ENCODE data around the gene NFATC4. TPM values are rescaled to one million over a fixed set of nuclear protein-coding genes. Genes with fewer than 3 reads are reported as not detected.
"Not testable (repeated sequence)": the region's sequence is repeated elsewhere in the genome, so short reads cannot be mapped to it uniquely, and the experiment has no call there.

Gene NFATC4
- 17.1 and 21.6 TPM in 2 replicates for total RNA-seq (2014; rRNA removed)
- polyA plus RNA-seq (2012): 9.9 TPM

DNA sequence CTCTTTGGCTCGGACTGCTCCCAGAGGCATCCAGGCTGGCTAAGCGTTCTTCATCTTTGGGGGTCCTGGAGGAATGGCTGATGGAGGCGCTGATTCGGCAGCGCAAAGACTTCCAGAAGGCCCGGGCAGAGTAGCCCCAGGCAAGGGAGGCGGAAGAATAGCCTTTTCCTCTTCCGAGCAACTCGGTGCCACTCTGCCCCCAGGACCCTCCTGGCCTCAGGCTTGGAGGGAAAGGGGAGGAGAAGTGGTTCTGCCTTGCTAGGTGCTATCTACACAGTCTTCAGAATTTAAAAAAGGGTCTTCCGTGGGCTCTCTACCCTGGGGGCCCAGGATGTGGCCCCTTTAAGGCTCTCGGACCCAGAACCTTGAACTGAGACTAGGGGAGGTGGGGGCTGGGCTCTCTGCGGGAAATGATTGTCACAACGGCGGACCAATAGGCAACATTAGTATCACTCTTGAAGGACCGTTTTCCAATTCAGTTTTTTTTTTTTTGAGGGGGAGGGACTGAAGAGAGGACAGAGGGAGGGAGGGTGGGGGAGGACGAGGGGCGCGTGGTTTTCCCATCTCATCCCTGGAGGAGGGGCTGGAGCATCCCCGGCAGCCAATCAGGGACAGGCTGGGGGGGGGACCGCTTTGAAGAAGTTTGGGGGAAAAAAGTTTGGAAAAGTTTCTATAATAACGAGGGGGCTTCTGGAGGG is at the start of gene NFATC4:
TSS of gene NFATC4 (plus strand) at position 671 of the 698 bp plus-strand sequence. CDS start 157 bp downstream, outside the sequence.
- peak; percentile 91 for DNase-seq (ENCODE audit: low read depth)

- DNase-seq (ENCODE audit: low read depth): no peak
Observed at GRCh38 chr14:24321212-24321975, 46.6 kb upstream of the NFATC4 start.

DNA sequence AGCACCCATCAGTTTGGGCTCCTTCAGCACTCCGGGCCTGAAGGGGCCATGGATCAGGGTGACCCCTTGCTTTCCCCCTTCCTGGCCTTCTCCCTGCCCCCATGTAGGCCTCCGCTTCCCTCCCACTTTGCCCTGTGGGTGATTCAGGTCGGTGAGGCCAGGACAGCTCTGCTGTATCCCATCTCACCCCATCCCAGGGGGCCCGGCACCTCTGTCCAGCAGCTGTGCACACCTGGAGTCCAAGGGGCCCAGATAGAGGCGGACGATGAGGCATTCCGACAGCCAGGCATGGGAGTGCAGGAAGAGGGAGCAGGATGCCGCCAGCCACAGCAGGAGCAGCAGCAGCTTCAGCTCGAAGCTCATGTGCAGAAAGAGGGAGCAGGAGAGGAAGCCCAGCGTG is 45.3 kb upstream of the NFATC4 start:
- no peak for DNase-seq (ENCODE audit: low read depth)

- no peak for DNase-seq (ENCODE audit: low read depth)
Observed at GRCh38 chr14:24323341-24323740, 44.6 kb upstream of the NFATC4 start.

DNA sequence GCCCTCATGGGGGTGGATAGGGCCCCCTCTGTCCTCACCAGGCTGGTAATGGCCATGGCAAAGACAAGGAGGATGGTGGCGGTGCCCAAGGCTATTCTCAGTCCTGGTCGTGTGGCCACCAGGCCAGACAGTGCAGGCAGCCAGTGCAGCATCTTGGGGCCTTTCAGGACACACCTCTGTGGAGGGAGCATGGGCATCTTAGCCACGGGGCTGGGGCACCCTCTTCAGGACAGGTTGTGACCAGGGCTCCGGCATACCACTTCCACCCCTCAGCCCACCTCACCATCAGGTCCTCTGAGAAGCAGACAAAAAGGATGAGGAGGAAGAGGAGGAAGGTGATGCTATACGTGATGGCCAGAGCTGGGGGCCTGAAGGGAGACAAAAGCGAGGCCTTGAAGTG is 44.0 kb upstream of the NFATC4 start:
- DNase-seq (ENCODE audit: low read depth): no peak

DNA sequence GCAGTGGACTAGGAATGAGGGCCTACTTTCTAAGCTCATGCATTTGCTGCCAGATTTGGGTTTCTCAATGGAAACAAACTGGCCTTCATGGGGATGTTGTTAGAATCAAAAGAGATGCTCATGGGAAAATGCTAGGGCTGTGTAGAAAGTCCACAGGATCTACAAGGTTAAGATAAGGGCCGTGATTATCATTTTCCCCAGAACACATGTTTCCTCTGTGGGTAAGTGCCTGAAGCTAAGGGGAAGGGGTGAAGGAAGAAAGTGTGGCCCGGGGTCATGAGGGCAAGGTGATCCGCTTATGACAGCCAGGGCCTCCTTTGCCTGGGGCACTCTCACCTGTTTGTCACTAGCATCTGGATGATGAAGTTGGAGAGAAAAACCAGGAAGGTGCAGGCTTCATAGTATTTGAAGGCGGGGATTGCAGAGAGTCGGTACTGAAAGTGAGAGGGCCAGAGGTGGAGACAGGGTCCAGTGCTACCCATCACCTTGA is 42.9 kb upstream of the NFATC4 start:
- no peak for DNase-seq (ENCODE audit: low read depth)

DNA sequence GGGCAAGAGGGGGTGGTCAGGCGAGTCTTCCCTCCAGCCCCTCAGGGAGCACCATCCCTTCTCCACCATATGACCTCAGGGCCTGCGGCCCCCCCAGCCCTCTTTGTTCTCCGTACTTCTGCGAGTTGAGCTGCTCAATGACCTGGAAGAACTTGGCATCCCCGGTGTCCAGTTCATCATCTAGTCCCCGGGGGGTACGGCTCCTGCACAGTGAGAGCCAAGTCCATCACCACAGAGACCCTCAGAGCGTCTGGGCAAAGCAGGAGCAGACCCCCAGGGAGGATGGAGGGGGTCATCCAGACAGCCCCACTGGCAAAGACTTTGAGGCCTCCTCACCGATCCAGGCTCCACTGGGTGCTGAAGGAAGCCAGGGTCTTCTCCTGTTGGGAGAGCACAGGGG is 42.0 kb upstream of the NFATC4 start:
- DNase-seq (ENCODE audit: low read depth): no peak

DNA sequence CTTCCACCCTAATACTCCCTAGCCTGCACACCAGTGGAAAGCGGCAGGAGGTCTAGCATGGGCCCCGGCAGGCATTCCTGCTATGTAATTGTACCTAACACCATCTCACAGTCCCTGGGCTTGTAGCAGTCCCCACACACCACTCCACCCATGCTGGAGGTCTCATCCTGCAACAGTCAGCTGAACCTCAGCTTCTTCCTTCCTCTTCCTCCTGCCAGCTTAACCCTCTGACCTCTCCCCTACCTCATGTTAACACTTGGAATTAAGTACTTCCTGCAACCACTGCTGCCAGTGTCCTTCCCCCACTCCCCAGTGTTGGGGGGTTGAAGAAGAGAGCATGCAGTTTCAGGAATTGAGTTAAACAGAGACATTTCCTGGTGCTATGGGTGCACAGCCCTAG is 40.7 kb upstream of the NFATC4 start:
- no peak for DNase-seq (ENCODE audit: low read depth)

DNA sequence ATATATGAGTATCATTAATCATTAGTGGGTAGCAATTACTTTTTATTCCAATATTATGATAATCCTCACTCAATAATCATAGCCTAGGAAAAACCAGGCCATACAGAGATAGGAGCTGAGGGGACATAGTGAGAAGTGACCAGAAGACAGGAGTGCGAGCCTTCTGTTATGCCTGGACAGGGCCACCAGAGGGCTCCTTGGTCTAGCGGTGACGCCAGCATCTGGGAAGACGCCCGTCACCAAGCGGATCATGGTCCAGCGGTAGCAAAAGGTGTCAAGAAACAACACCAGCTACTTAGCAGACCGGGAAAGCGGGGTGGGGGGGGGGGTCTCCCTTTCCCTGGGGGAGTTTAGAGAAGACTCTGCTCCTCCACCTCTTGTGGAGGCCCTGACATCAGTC is 40.1 kb upstream of the NFATC4 start:
- not testable (repeated sequence) for DNase-seq (ENCODE audit: low read depth)

DNA sequence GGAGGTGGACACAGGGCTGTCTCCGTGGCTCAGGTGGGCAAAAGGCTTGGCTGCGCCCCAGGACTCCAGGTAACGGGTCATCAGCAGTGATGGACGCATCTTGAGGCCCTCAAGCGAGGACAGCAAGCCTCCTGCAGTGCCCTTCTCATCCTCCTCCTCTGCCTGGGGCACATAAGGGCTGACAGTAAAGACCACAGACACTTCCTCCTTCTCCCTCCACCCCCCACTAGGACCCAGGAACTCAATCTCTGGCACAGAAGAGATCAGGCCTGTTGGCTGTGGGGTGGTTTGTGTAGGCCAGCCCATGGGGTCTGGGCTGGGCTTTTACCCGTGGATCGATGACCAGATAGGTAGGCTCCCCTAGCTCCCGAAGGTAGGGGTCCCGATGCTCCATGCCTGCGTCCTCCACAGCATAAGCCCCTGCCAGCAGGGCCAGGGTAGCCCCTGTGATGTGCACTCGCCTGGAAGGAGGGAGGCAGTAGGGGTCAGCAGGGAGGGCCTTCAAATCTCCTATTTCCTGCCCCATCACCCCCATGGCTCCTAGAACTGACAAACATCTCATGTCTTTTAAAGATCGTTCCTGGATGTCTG is 38.8 kb upstream of the NFATC4 start:
- no peak for DNase-seq (ENCODE audit: low read depth)

DNA sequence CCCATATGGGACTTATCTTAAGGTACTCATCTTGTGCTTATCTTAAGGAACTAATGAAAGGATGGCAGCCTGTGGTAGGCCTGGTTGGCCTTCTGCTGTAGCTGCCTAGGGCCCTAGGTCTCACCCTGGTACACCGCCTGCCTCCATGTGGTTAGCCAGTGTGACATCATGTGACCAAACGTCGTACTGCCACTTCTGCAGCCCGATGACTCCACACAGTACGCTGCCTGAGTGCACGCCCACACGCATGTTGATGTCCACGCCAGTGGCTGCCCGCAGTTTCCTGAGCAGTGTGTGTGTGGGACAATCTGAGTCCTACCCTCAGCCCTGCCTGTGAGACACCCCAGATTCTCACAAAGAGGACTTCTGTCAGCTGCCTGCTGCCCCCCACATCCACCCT is 38.2 kb upstream of the NFATC4 start:
- no peak for DNase-seq (ENCODE audit: low read depth)

DNA sequence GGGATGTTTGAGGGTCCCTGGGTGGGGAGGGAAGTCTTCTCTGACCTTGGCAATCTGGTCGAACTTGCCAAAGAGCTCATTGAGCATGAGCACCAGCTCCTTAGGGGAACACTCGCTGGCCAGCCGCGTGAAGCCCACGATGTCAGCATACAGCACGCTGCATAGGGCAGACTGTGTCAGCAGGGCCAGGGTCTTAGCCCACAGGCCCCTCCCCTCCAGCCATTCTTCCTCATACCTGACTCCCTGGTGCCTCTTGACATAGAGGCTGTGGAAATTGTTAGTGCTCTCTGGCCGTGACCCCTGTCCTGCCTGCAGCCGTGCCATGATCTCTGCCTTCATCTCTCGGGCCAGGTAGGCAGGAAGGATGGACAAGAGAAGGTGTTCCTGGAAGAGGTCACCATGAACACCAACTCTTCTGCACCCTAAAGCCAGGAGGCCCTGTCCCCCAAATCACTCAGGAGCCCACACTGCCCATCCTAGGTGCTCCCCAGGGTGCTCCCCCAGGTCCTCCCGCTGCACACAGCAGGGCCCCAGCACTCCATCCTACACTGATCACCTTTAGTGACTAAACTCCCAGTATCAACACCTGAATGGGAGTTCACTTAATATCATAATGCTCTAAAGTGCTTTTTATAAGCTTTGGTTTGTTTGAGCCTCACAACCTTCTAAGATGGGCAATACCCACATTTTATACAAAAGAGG is 36.9 kb upstream of the NFATC4 start:
- no peak for DNase-seq (ENCODE audit: low read depth)

DNA sequence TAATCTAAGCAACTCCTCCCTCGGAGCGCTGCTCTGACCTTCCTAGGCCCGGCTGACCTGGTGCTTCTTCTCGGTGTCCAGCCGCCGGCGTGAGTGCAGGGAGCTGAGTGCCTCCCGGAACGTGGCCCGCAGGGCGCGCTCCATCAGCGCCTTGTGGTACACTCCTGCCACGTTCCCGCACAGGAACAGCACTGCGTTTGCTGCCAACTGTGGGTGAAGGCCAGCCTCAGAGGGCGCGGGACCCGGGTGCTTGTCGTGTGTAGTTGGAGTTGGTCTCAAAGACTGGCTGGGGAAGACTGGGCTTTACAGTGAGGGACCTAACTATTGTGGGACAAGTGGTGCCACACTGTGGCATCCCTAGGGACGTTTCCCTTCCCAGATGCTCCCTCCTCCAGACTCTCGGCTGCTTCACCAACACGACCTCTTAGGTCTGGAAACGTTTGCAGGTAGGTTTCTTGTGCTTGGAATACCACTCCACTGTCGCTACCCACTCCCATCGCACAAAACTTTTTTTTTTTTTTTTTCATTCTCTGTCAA is 36.2 kb upstream of the NFATC4 start:
- no peak for DNase-seq (ENCODE audit: low read depth)

- DNase-seq (ENCODE audit: low read depth): peak; percentile 59
Observed at GRCh38 chr14:24332268-24332993, 35.6 kb upstream of the NFATC4 start.

DNA sequence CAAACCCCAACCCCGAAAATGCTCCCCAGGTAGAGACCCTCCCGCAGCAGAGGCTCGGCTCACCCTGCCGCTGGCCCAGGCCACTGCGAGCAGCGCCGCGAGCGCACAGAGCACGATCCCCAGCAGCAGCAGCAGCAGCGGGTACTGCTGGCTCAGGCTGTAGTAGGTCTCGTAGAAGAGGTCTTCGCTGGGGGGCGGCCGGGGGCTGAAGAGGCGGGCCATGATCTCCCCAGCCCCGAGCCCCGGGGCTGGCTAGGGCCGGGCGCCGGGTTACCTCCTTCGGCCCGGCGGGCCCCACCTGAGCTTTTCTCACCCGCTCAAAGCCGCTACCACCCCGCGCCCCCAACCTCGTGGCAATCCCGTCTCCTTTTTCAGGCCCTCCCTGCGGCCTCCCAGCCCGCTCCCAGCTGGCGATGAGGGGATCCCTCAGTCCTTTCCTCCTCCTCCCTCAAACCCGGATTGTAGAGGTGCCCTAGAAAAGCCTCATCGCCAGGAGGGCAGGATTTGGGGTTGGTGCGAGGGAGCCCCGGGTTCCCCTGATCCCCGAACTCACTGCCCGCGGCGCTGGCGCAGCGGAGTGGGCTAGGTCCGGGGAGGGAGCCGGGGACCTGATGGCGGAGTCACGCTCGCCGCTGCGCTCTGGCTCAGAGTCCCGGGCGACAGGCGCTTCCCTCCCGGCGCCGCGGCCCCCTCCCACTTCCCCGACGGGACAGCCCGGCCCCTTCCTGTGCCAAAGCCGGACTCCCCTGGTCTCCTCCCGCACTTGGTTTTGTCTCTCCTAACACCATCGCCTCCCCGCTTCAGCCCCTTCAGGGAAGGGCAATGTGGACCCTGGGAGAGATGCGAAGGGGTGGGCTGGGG is 33.3 kb upstream of the NFATC4 start, which contains the start of gene ADCY4:
TSS of gene ADCY4 (minus strand) at position 641 of the 861 bp plus-strand sequence. CDS start at position 222, 419 bp downstream.
- no peak for DNase-seq (ENCODE audit: low read depth)

DNA sequence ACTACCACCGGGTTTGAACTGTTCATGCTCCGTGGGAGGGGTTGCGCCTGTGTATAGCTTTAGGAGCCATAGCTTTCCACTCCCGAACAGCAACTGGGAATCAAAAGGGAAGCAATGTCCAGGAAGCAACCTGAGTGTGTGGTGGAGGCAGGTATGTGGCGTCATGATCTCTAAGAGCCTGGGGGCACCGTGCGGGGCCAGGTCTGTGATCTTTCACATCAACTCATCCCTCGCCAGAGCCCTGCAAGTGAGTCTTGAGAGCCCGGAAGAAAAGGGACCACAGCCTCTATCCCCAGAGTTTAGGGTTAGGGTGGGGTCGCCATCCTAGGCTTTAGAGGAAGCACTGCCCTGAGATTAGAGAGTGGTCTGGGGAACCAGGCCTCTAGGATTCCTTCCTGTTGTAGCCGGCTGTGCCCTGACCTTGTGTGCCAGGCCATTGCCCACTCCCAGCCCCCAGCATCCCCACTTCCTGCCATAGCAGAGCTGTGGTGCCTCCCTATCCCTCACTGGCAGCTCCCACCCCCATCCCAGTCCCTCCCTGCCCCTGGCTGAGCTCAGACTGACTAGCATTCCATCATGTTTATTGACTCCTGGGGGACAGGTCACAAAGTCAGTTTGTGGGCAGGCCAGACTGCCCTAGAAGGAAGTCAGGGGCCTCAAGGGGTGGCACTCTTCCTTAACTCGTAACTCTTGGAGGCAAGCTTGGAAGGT is 32.4 kb upstream of the NFATC4 start:
- DNase-seq (ENCODE audit: low read depth): no peak

- DNase-seq (ENCODE audit: low read depth): no peak
Observed at GRCh38 chr14:24337144-24337823, 30.7 kb upstream of the NFATC4 start.

- DNase-seq (ENCODE audit: low read depth): no peak
Observed at GRCh38 chr14:24337824-24338175, 30.2 kb upstream of the NFATC4 start.

GRCh38 chr14:24338843-24339242 is 29.1 kb upstream of the NFATC4 start:
- DNase-seq (ENCODE audit: low read depth): no peak
